Neural progenitor cell (in vitro differentiated cells): ENCODE results near the gene NAT8.

Source experiments
- CTCF ChIP-seq: fragments of 200-600 bp; sonication (generic); IDR thresholded peaks from 2 replicates; pipeline ENCODE4 v1.5.1; 2017; ENCODE audit warnings: antibody characterized with exemption, mild to moderate bottlenecking
- EZH2phosphoT487 ChIP-seq: fragments of 200-600 bp; sonication (generic); IDR thresholded peaks from 2 replicates; pipeline ENCODE4 v1.6.1; 2017; ENCODE audit warnings: antibody characterized with exemption

- TF ChIP-seq CTCF (no peak), EZH2phosphoT487 (no peak)
Observed at GRCh38 chr2:73640946-73641766, 1.1 kb downstream of the NAT8 start.
